ENCODE results near the gene ABTB2. TPM values are rescaled to one million over a fixed set of nuclear protein-coding genes. Genes with fewer than 3 reads are reported as not detected.

The ABTB2 gene
- total and polyA plus RNA-seq, 9 of the 15 experiments (the other 6 are each of a cell fraction or from before 2014, with no cell fraction given), result 0.03 to 0.18 (median 0.12) TPM; not detected in 2

DNA sequence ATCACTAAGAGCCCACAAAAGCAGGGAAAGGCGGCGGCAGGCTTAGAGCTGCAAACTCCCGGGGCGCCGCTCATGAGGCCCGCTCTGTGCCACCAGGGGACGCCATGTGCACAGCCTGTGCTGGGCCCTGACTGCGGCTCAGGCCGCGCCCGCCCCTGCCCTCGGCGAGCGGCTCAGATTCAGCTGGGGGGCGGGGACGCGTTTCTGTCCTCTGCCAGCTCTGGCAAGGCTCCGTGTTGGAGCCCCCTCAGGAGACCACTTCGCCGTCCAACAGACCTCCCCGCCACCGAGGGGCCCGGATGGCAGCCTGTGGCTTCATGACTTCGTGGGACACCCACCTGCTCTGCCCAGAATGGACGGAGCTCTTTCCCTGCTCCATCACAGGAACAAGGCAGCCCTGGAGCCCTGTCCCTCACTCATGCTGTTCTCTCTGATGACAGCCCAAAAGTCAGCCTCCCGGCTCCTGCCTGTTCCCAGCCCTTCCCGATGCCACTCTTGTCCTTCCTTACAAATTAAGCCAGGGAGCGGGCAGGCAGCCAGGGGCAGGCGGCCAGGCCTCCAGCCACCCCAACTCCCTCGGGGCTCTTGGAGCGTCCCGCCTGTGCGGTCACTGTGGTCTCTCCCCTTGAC, 183.3 kb downstream of the ABTB2 start (continued):
- TF ChIP-seq ZNF586 (CRISPR knock-in tag; conservative IDR thresholded peaks at IDR 0.05) (no peak), NCOA1 (IDR thresholded peaks at IDR 0.05; ENCODE audit: low read depth) (0 out of 2 replicates have a peak, but pooled peaks have one; percentile 15), POLR2G (IDR thresholded peaks at IDR 0.05; ENCODE audit: low read depth, low read length) (no peak), MCM2 (IDR thresholded peaks at IDR 0.05; ENCODE audit: low read depth) (no peak), NONO (IDR thresholded peaks at IDR 0.05; ENCODE audit: low read depth in 2 of 2, low read length in 1 of 2) (no peak; a peak in 1 of 4 replicates), ATF1 (CRISPR knock-in tag; IDR thresholded peaks at IDR 0.05) (no peak), ATF1 (tag; IDR thresholded peaks at IDR 0.05) (peak; percentile 24), SMAD3 (CRISPR knock-in tag; conservative IDR thresholded peaks at IDR 0.05) (no peak), FOXM1 (IDR thresholded peaks at IDR 0.05; ENCODE audit: low read depth) (no peak), FOXM1 (CRISPR knock-in tag; IDR thresholded peaks at IDR 0.05; ENCODE audit: low read depth) (no peak), ARNT (IDR thresholded peaks at IDR 0.05) (no peak), MYNN (IDR thresholded peaks at IDR 0.05) (peak; percentile 23; the same call in 1 of the 2 replicates), MYNN (CRISPR knock-in tag; IDR thresholded peaks at IDR 0.05) (no peak), FOXK2 (conservative IDR thresholded peaks at IDR 0.05 in 1 of 2, IDR thresholded peaks at IDR 0.05 in 1 of 2; ENCODE audit: low read depth in 2 of 2) (no peak), ZBTB17 (CRISPR knock-in tag; IDR thresholded peaks at IDR 0.05) (no peak), SMC3 (conservative IDR thresholded peaks at IDR 0.05; ENCODE audit: insufficient read depth, low read depth, low read length) (peak; percentile 99), NFRKB (IDR thresholded peaks at IDR 0.05; ENCODE audit: low read depth) (no peak), ELF2 (CRISPR knock-in tag; IDR thresholded peaks at IDR 0.05) (no peak)
- TF ChIP-seq, protein P1, sequence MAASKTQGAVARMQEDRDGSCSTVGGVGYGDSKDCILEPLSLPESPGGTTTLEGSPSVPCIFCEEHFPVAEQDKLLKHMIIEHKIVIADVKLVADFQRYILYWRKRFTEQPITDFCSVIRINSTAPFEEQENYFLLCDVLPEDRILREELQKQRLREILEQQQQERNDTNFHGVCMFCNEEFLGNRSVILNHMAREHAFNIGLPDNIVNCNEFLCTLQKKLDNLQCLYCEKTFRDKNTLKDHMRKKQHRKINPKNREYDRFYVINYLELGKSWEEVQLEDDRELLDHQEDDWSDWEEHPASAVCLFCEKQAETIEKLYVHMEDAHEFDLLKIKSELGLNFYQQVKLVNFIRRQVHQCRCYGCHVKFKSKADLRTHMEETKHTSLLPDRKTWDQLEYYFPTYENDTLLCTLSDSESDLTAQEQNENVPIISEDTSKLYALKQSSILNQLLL (CRISPR knock-in tag; IDR thresholded peaks at IDR 0.05; ENCODE audit: borderline replicate concordance), result no peak
- TF ChIP-seq, protein P2, sequence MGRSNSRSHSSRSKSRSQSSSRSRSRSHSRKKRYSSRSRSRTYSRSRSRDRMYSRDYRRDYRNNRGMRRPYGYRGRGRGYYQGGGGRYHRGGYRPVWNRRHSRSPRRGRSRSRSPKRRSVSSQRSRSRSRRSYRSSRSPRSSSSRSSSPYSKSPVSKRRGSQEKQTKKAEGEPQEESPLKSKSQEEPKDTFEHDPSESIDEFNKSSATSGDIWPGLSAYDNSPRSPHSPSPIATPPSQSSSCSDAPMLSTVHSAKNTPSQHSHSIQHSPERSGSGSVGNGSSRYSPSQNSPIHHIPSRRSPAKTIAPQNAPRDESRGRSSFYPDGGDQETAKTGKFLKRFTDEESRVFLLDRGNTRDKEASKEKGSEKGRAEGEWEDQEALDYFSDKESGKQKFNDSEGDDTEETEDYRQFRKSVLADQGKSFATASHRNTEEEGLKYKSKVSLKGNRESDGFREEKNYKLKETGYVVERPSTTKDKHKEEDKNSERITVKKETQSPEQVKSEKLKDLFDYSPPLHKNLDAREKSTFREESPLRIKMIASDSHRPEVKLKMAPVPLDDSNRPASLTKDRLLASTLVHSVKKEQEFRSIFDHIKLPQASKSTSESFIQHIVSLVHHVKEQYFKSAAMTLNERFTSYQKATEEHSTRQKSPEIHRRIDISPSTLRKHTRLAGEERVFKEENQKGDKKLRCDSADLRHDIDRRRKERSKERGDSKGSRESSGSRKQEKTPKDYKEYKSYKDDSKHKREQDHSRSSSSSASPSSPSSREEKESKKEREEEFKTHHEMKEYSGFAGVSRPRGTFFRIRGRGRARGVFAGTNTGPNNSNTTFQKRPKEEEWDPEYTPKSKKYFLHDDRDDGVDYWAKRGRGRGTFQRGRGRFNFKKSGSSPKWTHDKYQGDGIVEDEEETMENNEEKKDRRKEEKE (IDR thresholded peaks at IDR 0.05; ENCODE audit: borderline replicate concordance in 1 of 2, control insufficient read depth in 1 of 2, low read depth in 2 of 2, low read length in 1 of 2), result no peak
- TF ChIP-seq, protein P3, sequence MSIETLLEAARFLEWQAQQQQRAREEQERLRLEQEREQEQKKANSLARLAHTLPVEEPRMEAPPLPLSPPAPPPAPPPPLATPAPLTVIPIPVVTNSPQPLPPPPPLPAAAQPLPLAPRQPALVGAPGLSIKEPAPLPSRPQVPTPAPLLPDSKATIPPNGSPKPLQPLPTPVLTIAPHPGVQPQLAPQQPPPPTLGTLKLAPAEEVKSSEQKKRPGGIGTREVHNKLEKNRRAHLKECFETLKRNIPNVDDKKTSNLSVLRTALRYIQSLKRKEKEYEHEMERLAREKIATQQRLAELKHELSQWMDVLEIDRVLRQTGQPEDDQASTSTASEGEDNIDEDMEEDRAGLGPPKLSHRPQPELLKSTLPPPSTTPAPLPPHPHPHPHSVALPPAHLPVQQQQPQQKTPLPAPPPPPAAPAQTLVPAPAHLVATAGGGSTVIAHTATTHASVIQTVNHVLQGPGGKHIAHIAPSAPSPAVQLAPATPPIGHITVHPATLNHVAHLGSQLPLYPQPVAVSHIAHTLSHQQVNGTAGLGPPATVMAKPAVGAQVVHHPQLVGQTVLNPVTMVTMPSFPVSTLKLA (conservative IDR thresholded peaks at IDR 0.05), result no peak
- TF ChIP-seq, protein P4, sequence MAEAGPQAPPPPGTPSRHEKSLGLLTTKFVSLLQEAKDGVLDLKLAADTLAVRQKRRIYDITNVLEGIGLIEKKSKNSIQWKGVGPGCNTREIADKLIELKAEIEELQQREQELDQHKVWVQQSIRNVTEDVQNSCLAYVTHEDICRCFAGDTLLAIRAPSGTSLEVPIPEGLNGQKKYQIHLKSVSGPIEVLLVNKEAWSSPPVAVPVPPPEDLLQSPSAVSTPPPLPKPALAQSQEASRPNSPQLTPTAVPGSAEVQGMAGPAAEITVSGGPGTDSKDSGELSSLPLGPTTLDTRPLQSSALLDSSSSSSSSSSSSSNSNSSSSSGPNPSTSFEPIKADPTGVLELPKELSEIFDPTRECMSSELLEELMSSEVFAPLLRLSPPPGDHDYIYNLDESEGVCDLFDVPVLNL (CRISPR knock-in tag; IDR thresholded peaks at IDR 0.05; ENCODE audit: low read depth), result no peak

Measured in K562 (cell line).